ENCODE data around the gene RGS11. TPM values are rescaled to one million over a fixed set of nuclear protein-coding genes. Genes with fewer than 3 reads are reported as not detected.

Gene RGS11
- total RNA-seq, 1 experiment from 2014 or later = 0.85 TPM

DNA sequence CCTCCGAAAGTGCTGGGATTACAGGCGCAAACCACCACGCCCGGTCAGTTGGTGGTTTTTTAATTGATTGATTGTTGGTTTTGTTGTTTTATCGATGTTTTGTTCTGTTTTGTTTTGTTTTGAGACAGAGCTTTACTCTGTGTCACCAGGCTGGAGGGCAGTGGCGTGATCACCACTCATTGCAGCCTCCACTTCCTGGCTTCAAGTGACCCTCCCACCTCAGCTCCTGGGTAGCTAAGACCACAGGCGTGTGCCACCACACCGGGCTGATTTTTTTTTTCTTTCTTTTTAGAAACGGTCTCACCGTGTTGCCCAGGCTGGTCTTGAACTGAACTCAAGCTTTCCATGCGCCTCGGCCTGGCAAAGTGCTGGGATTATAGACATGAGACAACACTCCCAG, 28.7 kb downstream of the RGS11 start:
- peaks cover 13% of the 10 kb centered on the region for H3K36me3 Mint-ChIP-seq (ENCODE audit: insufficient read depth, unreplicated experiment)
- CTCF ChIA-PET = interaction anchor here (0.7 kb wide), 1 partner anchor 17 kb away, joined by 3 read pairs; no protein-coding TSS in a partner anchor
- no peaks in the 10 kb centered on the region for H3K9me3 Mint-ChIP-seq (ENCODE audit: low read depth, unreplicated experiment)
- TF ChIP-seq, protein P1, sequence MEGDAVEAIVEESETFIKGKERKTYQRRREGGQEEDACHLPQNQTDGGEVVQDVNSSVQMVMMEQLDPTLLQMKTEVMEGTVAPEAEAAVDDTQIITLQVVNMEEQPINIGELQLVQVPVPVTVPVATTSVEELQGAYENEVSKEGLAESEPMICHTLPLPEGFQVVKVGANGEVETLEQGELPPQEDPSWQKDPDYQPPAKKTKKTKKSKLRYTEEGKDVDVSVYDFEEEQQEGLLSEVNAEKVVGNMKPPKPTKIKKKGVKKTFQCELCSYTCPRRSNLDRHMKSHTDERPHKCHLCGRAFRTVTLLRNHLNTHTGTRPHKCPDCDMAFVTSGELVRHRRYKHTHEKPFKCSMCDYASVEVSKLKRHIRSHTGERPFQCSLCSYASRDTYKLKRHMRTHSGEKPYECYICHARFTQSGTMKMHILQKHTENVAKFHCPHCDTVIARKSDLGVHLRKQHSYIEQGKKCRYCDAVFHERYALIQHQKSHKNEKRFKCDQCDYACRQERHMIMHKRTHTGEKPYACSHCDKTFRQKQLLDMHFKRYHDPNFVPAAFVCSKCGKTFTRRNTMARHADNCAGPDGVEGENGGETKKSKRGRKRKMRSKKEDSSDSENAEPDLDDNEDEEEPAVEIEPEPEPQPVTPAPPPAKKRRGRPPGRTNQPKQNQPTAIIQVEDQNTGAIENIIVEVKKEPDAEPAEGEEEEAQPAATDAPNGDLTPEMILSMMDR (IDR thresholded peaks at IDR 0.05; ENCODE audit: unreplicated experiment) = no peak
- DNase-seq = no peak
- H3K27me3 Mint-ChIP-seq (ENCODE audit: unreplicated experiment) = no peaks in the 10 kb centered on the region
- intact Hi-C loops (cut with micrococcal nuclease; ENCODE audit: unreplicated experiment) = no loop called here
- no peak overlapping the region for H3K4me3 Mint-ChIP-seq (ENCODE audit: low read depth, unreplicated experiment)
- peaks cover 11% of the 10 kb centered on the region for H3K4me1 Mint-ChIP-seq (ENCODE audit: low read depth, unreplicated experiment)
- BruUV-seq (replicated peaks) = no TSS peak
- H3K27ac Mint-ChIP-seq (ENCODE audit: unreplicated experiment) = no peak overlapping the region

GRCh38 chr16:245105-245504, 30.6 kb downstream of the RGS11 start:
- intact Hi-C loops (cut with micrococcal nuclease; ENCODE audit: unreplicated experiment) = no loop called here
- H3K4me1 Mint-ChIP-seq (ENCODE audit: low read depth, unreplicated experiment) = peaks cover 2% of the 10 kb centered on the region
- CTCF ChIA-PET = no interaction called here
- BruUV-seq (replicated peaks) = no TSS peak
- H3K9me3 Mint-ChIP-seq (ENCODE audit: low read depth, unreplicated experiment) = no peaks in the 10 kb centered on the region
- H3K36me3 Mint-ChIP-seq (ENCODE audit: insufficient read depth, unreplicated experiment) = peaks cover 1% of the 10 kb centered on the region
- no peak overlapping the region for H3K4me3 Mint-ChIP-seq (ENCODE audit: low read depth, unreplicated experiment)
- no peak overlapping the region for H3K27ac Mint-ChIP-seq (ENCODE audit: unreplicated experiment)
- TF ChIP-seq, protein P1 (IDR thresholded peaks at IDR 0.05; ENCODE audit: unreplicated experiment) = no peak
- H3K27me3 Mint-ChIP-seq (ENCODE audit: unreplicated experiment) = no peaks in the 10 kb centered on the region
- DNase-seq = no peak

DNA sequence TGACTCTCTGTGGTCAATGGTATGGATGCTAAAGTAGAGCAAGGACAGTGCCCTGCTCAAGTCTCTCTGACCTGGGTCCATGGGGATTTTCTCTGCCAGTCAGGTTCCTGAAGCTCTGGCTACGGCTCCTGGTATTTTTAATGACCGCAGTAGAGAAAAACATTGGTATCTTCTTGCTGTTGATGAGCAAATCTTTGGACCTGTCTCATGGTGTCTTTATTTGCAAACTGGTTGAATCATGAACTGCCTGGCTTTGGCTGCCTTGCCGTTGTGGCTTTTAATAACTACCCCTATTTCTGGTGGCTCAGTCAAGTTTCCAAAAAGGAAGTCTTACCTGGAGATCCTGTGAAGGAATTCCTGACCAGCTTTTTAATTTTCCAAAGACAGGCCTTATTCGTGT, 32.4 kb downstream of the RGS11 start:
- peaks cover 4% of the 10 kb centered on the region for H3K36me3 Mint-ChIP-seq (ENCODE audit: insufficient read depth, unreplicated experiment)
- H3K4me3 Mint-ChIP-seq (ENCODE audit: low read depth, unreplicated experiment) = no peak overlapping the region
- TF ChIP-seq, protein P1 (IDR thresholded peaks at IDR 0.05; ENCODE audit: unreplicated experiment) = no peak
- no peak for DNase-seq
- H3K9me3 Mint-ChIP-seq (ENCODE audit: low read depth, unreplicated experiment) = no peaks in the 10 kb centered on the region
- no TSS peak for BruUV-seq (replicated peaks)
- no peak overlapping the region for H3K27ac Mint-ChIP-seq (ENCODE audit: unreplicated experiment)
- intact Hi-C loops (cut with micrococcal nuclease; ENCODE audit: unreplicated experiment) = no loop called here
- CTCF ChIA-PET = interaction anchor here (0.6 kb wide), 2 partner anchors 109 to 310 kb away, joined by 3 read pairs; partner anchors contain the start of gene AXIN1
- no peaks in the 10 kb centered on the region for H3K4me1 Mint-ChIP-seq (ENCODE audit: low read depth, unreplicated experiment)
- H3K27me3 Mint-ChIP-seq (ENCODE audit: unreplicated experiment) = no peaks in the 10 kb centered on the region

DNA sequence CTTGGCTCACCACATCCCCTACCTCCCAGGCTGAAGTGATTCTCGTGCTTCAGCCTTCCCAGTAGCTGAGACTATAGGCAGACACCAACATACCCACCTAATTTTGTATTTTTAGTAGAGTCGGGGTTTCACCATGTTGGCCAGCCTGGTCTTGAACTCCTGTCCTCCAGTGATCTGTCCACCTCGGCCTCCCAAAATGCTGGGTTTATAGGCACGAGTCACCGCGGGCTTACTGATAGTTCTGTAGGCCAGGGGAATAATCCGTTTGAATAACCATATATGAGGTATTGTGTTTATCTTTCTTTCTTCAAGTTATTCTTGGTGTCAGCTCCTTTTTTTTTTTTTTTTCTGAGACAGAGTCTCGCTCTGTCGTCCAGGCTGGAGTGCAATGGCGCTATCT, 33.5 kb downstream of the RGS11 start:
- Mint-ChIP-seq H3K36me3 (ENCODE audit: insufficient read depth, unreplicated experiment) (peaks cover 6% of the 10 kb centered on the region), H3K27me3 (ENCODE audit: unreplicated experiment) (no peaks in the 10 kb centered on the region), H3K4me1 (ENCODE audit: low read depth, unreplicated experiment) (no peaks in the 10 kb centered on the region), H3K4me3 (ENCODE audit: low read depth, unreplicated experiment) (no peak overlapping the region), H3K9me3 (ENCODE audit: low read depth, unreplicated experiment) (no peaks in the 10 kb centered on the region), H3K27ac (ENCODE audit: unreplicated experiment) (no peak overlapping the region)
- no TSS peak for BruUV-seq (replicated peaks)
- CTCF ChIA-PET = no interaction called here
- TF ChIP-seq, protein P1 (IDR thresholded peaks at IDR 0.05; ENCODE audit: unreplicated experiment) = no peak
- intact Hi-C loops (cut with micrococcal nuclease; ENCODE audit: unreplicated experiment) = no loop called here
- no peak for DNase-seq
